Glutamatergic neuron (in vitro differentiated cells): Measurements from ENCODE around the gene RBFOX1. TPM values are rescaled to one million over a fixed set of nuclear protein-coding genes. Genes with fewer than 3 reads are reported as not detected.

ENCODE experiments used
- DNase-seq: peaks from one replicate; pipeline ENCODE4 v3.0.0; 2022
- H3K27ac Mint-ChIP-seq: one replicate; pipeline ENCODE4 v1.8.0; 2020; ENCODE audit warnings: mild to moderate bottlenecking, mixed read lengths, inconsistent platforms; ENCODE audit not compliant: unreplicated experiment
- H3K27me3 Mint-ChIP-seq: one replicate; pipeline ENCODE4 v1.8.0; 2020; ENCODE audit warnings: mild to moderate bottlenecking, moderate library complexity, mixed read lengths, inconsistent platforms; ENCODE audit not compliant: unreplicated experiment
- H3K36me3 Mint-ChIP-seq: one replicate; pipeline ENCODE4 v1.8.0; 2020; ENCODE audit warnings: mild to moderate bottlenecking, mixed read lengths, inconsistent platforms; ENCODE audit not compliant: unreplicated experiment
- H3K4me1 Mint-ChIP-seq: one replicate; pipeline ENCODE4 v1.8.0; 2020; ENCODE audit warnings: mild to moderate bottlenecking, low read depth, mixed read lengths, inconsistent platforms; ENCODE audit not compliant: unreplicated experiment
- H3K4me3 Mint-ChIP-seq: one replicate; pipeline ENCODE4 v1.8.0; 2020; ENCODE audit warnings: mild to moderate bottlenecking, mixed read lengths, inconsistent platforms; ENCODE audit not compliant: unreplicated experiment
- H3K9me3 Mint-ChIP-seq: one replicate; pipeline ENCODE4 v1.8.0; 2020; ENCODE audit warnings: mild to moderate bottlenecking, moderate library complexity, mixed read lengths, inconsistent platforms; ENCODE audit not compliant: unreplicated experiment
- total RNA-seq: library from RNA; stranded (reverse); fragmentation: NEBNext Ultra II Directional; extraction: Animal tissue kit (Norgen Biotek cat#: 25700); gene quantifications from one replicate; pipeline ENCODE4 v1.2.1, GENCODE V29; 2021; ENCODE audit not compliant: unreplicated experiment
- TF ChIP-seq, protein P1 (sequence below): fragments of 200-600 bp; sonication (generic); IDR thresholded peaks from one replicate; pipeline ENCODE4 v1.5.0; 2021; ENCODE audit not compliant: partially characterized antibody, unreplicated experiment

The RBFOX1 gene
- total RNA-seq, 1 donor from 2014 or later, result 30.5 TPM

DNA sequence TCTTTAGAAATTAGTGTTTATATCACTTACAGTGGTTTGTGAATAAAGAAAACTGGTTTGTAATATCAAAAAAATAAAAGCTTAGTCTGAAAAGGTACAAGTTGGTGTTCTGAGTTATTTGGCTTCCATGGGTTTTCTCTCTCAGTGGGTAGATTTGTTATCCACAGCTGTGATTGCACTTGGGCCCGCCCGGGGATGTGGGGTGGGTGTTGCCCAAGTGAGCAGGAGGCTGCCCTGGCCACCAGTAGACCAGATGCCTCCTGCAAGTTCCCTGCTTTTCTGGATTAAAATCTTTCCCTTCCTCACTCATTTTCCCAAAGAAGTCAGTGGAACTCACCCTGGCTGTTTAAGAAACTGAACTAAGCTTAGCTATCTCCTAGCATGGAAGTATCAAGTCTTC is 380.6 kb downstream of the RBFOX1 start:
- H3K4me1 Mint-ChIP-seq, result peaks cover 7% of the 10 kb centered on the region

DNA sequence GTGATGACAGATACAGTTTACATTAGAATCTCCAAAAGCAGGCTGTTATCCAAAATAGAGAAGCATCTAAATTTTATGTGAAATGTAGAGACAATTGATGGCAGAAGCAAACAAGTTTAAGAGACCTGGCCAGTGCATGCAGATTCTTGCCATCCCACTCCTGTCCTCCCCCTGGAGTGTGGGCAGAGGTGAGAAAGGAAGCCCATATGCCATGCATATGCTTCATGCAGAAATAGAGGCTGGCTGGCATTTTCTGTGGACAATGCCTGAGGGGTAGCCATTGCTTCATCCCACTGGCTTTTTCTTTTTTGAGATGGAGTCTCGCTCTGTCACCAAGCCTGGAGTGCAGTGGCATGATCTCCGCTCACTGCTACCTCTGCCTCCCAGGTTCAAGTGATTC is 382.1 kb downstream of the RBFOX1 start:
- no peak for DNase-seq
- peaks cover 7% of the 10 kb centered on the region for H3K4me1 Mint-ChIP-seq

More for the DNA sequence above, 380.6 kb downstream of the RBFOX1 start:
- Mint-ChIP-seq H3K27ac (no peak overlapping the region), H3K36me3 (peaks cover 5% of the 10 kb centered on the region), H3K4me3 (no peak overlapping the region), H3K27me3 (peaks cover 5% of the 10 kb centered on the region), H3K9me3 (peaks cover 4% of the 10 kb centered on the region)
- no peak for DNase-seq
- TF ChIP-seq, protein P1, sequence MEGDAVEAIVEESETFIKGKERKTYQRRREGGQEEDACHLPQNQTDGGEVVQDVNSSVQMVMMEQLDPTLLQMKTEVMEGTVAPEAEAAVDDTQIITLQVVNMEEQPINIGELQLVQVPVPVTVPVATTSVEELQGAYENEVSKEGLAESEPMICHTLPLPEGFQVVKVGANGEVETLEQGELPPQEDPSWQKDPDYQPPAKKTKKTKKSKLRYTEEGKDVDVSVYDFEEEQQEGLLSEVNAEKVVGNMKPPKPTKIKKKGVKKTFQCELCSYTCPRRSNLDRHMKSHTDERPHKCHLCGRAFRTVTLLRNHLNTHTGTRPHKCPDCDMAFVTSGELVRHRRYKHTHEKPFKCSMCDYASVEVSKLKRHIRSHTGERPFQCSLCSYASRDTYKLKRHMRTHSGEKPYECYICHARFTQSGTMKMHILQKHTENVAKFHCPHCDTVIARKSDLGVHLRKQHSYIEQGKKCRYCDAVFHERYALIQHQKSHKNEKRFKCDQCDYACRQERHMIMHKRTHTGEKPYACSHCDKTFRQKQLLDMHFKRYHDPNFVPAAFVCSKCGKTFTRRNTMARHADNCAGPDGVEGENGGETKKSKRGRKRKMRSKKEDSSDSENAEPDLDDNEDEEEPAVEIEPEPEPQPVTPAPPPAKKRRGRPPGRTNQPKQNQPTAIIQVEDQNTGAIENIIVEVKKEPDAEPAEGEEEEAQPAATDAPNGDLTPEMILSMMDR, result no peak

DNA sequence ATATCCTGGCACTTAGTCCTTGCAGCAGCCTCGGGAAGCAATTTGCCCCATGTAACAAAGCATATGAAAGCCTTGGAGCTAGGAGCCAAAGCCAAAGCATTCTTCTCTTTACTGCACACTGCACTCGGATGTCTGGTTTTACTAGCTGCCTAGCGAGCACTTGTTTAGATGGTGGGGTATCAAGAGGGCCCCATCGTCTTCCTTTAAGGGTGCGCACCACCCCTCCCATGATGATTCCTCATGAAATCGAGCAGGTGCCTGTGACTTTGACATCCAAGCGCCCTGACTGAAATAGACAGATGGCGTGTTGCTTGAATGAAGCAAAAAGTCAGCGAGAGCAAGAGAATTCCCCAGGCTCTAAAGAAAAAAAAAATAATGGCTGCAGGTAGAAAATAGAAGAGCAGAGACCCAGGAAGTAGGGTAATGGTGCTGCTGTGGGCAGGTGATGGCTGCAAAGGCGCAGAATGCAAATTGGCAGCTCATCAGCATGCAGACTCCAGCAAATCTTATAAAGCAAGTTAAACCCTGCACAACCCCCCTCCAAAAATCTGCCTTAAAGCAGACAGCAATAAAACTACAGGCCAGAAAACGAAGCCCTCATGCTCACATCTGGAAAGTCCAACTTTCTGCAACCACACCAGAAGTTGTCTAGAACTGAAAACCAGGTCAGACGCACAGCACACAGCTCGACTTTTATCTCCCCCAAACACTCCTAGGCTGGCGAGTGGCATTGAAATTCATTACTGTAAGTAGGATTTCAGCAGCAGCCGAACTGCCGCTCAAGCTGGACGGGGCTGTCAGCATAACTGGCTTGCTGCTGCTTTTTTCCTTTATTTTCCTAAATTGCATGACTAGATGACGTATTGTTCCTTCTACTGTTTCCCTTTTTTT is 384.3 kb downstream of the RBFOX1 start:
- H3K4me1 Mint-ChIP-seq, result peaks cover 7% of the 10 kb centered on the region
- DNase-seq, result no peak
- H3K4me3 Mint-ChIP-seq, result no peak overlapping the region
- H3K9me3 Mint-ChIP-seq, result peaks cover 1% of the 10 kb centered on the region
- TF ChIP-seq, protein P1, result no peak
- peak overlapping the region; percentile 43 for H3K27ac Mint-ChIP-seq
- peaks cover 4% of the 10 kb centered on the region for H3K27me3 Mint-ChIP-seq
- H3K36me3 Mint-ChIP-seq, result no peaks in the 10 kb centered on the region

More for the DNA sequence above, 382.1 kb downstream of the RBFOX1 start:
- peaks cover 6% of the 10 kb centered on the region for H3K27me3 Mint-ChIP-seq
- no peak overlapping the region for H3K4me3 Mint-ChIP-seq
- TF ChIP-seq, protein P1, result no peak
- no peaks in the 10 kb centered on the region for H3K36me3 Mint-ChIP-seq
- no peaks in the 10 kb centered on the region for H3K9me3 Mint-ChIP-seq
- H3K27ac Mint-ChIP-seq, result no peak overlapping the region

DNA sequence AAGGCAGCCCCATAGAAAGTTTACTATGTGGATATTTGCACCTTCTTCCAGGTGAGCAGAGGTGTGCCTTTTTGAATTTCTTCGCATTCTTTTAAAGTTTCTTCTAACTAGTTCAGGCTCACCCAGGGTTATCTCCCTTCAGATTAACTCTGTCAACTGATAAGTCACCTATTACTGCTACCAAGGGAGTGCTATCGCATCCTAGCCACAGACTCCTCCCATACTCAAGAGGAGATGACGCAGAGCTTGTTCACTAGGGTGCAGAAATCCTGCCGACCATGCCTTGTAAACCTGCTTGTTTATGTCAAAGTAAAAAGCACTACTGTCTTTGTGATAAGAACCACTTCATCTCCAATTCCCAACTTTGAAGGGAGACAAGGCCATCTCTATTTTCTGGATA is 390.1 kb downstream of the RBFOX1 start:
- H3K4me1 Mint-ChIP-seq, result no peaks in the 10 kb centered on the region
- no peaks in the 10 kb centered on the region for H3K36me3 Mint-ChIP-seq
- DNase-seq, result no peak
- peaks cover 4% of the 10 kb centered on the region for H3K27me3 Mint-ChIP-seq
- TF ChIP-seq, protein P1, result no peak
- peaks cover 1% of the 10 kb centered on the region for H3K9me3 Mint-ChIP-seq
- no peak overlapping the region for H3K4me3 Mint-ChIP-seq
- no peak overlapping the region for H3K27ac Mint-ChIP-seq

DNA sequence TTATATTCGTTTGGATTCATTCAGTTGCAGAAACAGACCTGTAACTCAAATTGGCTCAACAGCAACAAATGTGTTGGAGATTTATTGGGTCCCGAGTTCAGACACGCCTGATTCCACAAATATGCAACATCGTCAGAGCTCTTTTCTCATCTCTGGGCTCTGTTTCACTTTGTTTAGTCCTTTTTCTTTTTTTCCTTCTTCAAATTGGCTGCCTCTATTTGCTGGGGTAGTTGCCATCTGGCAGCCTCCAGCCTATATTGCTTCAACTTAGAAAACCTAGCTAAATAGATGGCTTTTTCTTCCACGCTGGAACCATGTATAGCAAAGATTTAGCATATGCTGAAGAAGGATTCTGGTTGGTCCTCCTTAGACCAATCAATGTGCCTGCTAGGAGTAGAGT is 398.5 kb downstream of the RBFOX1 start:
- no peaks in the 10 kb centered on the region for H3K36me3 Mint-ChIP-seq
- H3K9me3 Mint-ChIP-seq, result peaks cover 2% of the 10 kb centered on the region
- no peaks in the 10 kb centered on the region for H3K27me3 Mint-ChIP-seq
- no peaks in the 10 kb centered on the region for H3K4me1 Mint-ChIP-seq
- H3K4me3 Mint-ChIP-seq, result no peak overlapping the region
- DNase-seq, result no peak
- no peak overlapping the region for H3K27ac Mint-ChIP-seq
- TF ChIP-seq, protein P1, result no peak
